GM23338 (cell line): ENCODE results near the gene GEN1.

Experiments
- CREB1 ChIP-seq: fragments of 250-450 bp; sonication (Bioruptor Pico); IDR thresholded peaks from 2 replicates; pipeline ENCODE4 v1.5.0; 2020; ENCODE audit warnings: low read depth, mild to moderate bottlenecking, moderate library complexity
- EZH2 ChIP-seq: fragments of 200-600 bp; sonication (generic); IDR thresholded peaks from one replicate; pipeline ENCODE4 v1.8.0; 2017; ENCODE audit warnings: antibody characterized with exemption, mild to moderate bottlenecking, low read depth; ENCODE audit not compliant: unreplicated experiment
- EZH2phosphoT487 ChIP-seq: fragments of 200-600 bp; sonication (generic); IDR thresholded peaks from one replicate; pipeline ENCODE4 v1.8.1; 2018; ENCODE audit warnings: antibody characterized with exemption; ENCODE audit not compliant: unreplicated experiment
- JUNB ChIP-seq: IDR thresholded peaks from one replicate; pipeline ENCODE4 v1.6.1; 2016; ENCODE audit warnings: antibody characterized with exemption; ENCODE audit not compliant: unreplicated experiment
- POLR2AphosphoS5 ChIP-seq: IDR thresholded peaks from 2 replicates; pipeline ENCODE4 v1.6.1; 2016; ENCODE audit warnings: antibody characterized with exemption, low read depth
- STAT1 ChIP-seq: IDR thresholded peaks from one replicate; pipeline ENCODE4 v1.6.1; 2016; ENCODE audit warnings: antibody characterized with exemption; ENCODE audit not compliant: unreplicated experiment
- ZNF114 ChIP-seq: fragments of 250-450 bp; sonication (Bioruptor Pico); IDR thresholded peaks from 2 replicates; pipeline ENCODE4 v1.5.0; 2020; ENCODE audit warnings: mild to moderate bottlenecking, moderate library complexity
- ZNF331 ChIP-seq: fragments of 250-450 bp; sonication (Bioruptor Pico); IDR thresholded peaks from 2 replicates; pipeline ENCODE4 v1.5.0; 2020; ENCODE audit warnings: low read depth, mild to moderate bottlenecking, moderate library complexity
- TF ChIP-seq, protein P1 (sequence below), 2 experiments: fragments of 200-600 bp in 1 of 2; sonication (generic) in 1 of 2; conservative IDR thresholded peaks; 2 replicates each; pipeline versions ENCODE4 v1.5.1 to v1.6.1; 2016 to 2017; ENCODE audit warnings: antibody characterized with exemption in 2 of 2, low read depth in 2 of 2, mild to moderate bottlenecking in 2 of 2, moderate library complexity in 1 of 2
- TF ChIP-seq, protein P2 (sequence below): IDR thresholded peaks from one replicate; pipeline ENCODE4 v1.6.1; 2018; ENCODE audit warnings: antibody characterized with exemption; ENCODE audit not compliant: unreplicated experiment
- TF ChIP-seq, protein P3 (sequence below): IDR thresholded peaks from 2 replicates; pipeline ENCODE4 v1.6.1; 2016; ENCODE audit warnings: antibody characterized with exemption

GRCh38 chr2:17763641-17764333 lies 9.8 kb downstream of the GEN1 start:
- TF ChIP-seq, protein P1, sequence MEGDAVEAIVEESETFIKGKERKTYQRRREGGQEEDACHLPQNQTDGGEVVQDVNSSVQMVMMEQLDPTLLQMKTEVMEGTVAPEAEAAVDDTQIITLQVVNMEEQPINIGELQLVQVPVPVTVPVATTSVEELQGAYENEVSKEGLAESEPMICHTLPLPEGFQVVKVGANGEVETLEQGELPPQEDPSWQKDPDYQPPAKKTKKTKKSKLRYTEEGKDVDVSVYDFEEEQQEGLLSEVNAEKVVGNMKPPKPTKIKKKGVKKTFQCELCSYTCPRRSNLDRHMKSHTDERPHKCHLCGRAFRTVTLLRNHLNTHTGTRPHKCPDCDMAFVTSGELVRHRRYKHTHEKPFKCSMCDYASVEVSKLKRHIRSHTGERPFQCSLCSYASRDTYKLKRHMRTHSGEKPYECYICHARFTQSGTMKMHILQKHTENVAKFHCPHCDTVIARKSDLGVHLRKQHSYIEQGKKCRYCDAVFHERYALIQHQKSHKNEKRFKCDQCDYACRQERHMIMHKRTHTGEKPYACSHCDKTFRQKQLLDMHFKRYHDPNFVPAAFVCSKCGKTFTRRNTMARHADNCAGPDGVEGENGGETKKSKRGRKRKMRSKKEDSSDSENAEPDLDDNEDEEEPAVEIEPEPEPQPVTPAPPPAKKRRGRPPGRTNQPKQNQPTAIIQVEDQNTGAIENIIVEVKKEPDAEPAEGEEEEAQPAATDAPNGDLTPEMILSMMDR (conservative IDR thresholded peaks at IDR 0.05; ENCODE audit: low read depth in 2 of 2): no peak
- TF ChIP-seq CREB1 (CRISPR knock-in tag) (no peak), EZH2phosphoT487 (no peak), POLR2AphosphoS5 (no peak), STAT1 (no peak), EZH2 (no peak), ZNF331 (CRISPR knock-in tag) (no peak), ZNF114 (CRISPR knock-in tag) (no peak), JUNB (no peak)
- TF ChIP-seq, protein P2, sequence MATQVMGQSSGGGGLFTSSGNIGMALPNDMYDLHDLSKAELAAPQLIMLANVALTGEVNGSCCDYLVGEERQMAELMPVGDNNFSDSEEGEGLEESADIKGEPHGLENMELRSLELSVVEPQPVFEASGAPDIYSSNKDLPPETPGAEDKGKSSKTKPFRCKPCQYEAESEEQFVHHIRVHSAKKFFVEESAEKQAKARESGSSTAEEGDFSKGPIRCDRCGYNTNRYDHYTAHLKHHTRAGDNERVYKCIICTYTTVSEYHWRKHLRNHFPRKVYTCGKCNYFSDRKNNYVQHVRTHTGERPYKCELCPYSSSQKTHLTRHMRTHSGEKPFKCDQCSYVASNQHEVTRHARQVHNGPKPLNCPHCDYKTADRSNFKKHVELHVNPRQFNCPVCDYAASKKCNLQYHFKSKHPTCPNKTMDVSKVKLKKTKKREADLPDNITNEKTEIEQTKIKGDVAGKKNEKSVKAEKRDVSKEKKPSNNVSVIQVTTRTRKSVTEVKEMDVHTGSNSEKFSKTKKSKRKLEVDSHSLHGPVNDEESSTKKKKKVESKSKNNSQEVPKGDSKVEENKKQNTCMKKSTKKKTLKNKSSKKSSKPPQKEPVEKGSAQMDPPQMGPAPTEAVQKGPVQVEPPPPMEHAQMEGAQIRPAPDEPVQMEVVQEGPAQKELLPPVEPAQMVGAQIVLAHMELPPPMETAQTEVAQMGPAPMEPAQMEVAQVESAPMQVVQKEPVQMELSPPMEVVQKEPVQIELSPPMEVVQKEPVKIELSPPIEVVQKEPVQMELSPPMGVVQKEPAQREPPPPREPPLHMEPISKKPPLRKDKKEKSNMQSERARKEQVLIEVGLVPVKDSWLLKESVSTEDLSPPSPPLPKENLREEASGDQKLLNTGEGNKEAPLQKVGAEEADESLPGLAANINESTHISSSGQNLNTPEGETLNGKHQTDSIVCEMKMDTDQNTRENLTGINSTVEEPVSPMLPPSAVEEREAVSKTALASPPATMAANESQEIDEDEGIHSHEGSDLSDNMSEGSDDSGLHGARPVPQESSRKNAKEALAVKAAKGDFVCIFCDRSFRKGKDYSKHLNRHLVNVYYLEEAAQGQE: no peak
- TF ChIP-seq, protein P3, sequence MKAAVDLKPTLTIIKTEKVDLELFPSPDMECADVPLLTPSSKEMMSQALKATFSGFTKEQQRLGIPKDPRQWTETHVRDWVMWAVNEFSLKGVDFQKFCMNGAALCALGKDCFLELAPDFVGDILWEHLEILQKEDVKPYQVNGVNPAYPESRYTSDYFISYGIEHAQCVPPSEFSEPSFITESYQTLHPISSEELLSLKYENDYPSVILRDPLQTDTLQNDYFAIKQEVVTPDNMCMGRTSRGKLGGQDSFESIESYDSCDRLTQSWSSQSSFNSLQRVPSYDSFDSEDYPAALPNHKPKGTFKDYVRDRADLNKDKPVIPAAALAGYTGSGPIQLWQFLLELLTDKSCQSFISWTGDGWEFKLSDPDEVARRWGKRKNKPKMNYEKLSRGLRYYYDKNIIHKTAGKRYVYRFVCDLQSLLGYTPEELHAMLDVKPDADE: no peak
